HG03469 (cell line): Measurements from ENCODE around the gene MICB.
A peak's percentile ranks its signal among the peaks of the same experiment; 100 is the strongest.

ENCODE experiments used
- ATAC-seq: cut with Tn5 transposase; IDR thresholded peaks from one replicate; pipeline ENCODE4 v1.9.1; 2021; ENCODE audit warnings: mild to moderate bottlenecking, moderate library complexity, moderate number of reproducible peaks; ENCODE audit not compliant: unreplicated experiment

MICB gene

DNA sequence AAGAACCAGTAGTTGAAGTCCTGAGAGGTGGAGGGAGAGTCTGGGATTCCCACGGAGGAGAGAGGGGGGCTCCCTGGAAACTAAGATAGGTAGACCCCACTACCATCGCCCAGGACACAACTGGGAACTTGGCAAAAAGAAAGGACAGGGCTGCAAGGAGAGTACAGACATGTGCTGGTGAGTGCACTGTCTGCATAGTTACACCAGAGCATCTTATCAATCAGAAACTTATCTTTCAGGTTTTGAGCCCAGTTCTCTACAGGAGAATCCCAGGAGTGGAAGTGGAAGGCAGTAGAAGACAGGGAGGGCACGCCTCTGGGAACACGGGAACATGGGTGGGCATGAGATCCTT is 61.6 kb downstream of the MICB start:
- no peak for ATAC-seq

DNA sequence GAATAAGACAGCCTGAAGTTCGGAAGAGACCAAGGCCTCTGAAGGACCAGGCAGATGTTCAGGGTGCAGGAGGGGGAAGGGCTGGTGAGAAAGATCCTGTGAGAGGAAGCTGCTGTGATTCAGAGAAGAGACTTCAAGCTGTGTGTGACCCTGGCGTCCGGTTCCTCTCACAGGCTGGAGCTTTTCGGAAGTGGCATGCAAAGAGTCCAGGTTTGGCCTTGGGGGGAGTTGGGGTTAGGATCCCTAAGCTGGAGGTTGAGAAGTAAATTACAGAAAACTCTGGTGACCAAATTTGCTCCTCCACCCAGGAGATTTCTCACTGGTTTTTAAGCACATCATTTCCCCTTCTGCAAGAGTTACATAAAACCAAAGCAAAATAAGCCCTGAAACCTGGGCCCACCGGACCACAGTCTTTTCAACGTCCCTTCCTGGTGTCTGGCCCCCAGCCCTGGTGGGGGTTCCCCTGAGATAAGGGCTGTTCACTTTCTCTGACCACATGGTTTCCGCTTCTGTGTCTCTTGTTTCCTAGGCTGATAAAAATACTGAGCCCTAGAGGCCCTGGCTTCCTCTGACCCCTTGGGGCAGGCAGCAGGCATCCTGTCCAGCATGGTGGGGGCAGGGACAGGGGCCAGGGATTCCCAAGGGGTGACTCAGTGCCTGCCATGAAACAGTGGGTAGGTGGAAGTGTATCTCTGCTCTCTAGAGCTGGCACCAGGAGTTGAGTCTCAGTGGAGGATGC is 62.2 kb downstream of the MICB start:
- peak; percentile 36 for ATAC-seq

DNA sequence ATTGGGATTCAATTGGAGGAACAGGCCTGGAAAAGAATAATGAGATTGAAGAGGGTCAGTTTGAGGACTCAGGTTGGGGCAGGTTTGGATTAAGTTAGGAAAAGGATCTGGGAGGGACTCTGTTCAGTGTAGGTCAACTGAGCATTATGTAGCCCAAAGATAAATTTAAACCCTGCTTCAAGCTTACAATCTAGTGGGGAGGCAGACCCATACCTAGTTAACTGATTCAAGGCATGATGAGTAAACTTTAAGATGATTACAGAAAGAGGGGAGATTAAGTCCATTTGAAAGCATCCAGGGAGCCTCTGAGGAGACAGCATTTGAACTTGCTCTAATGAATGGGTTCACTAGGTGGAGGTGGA is 62.7 kb downstream of the MICB start:
- ATAC-seq: no peak
